Raji (cell line): ENCODE data around the gene IFT122.

Source experiments
- POLR2A ChIP-seq: IDR thresholded peaks from 2 replicates; pipeline ENCODE4 v1.6.1; 2011; ENCODE audit warnings: low read depth, low read length, control low read depth; ENCODE audit not compliant: insufficient read depth

The IFT122 gene

GRCh38 chr3:129536374-129536667, 96.3 kb downstream of the IFT122 start:
- no peak for TF ChIP-seq POLR2A

DNA sequence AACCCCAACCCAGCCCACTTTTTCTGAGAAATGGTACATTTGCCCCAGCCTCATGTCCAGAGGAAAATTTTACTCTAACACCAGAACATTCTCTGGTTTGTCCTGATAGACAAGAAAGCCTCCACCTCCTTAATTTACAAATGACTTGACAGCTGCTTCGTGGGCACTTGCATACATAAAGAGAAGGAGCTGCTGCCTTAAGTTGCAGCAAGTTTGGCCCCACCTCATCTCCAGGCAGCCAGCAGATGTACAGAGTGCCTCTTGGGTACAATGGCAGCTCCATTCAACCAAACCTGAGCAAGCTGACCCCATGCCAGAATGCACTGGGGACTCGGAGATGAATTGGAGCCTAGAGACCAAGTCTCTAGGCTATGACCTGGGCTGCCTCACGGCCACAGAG, 96.8 kb downstream of the IFT122 start:
- no peak for TF ChIP-seq POLR2A

DNA sequence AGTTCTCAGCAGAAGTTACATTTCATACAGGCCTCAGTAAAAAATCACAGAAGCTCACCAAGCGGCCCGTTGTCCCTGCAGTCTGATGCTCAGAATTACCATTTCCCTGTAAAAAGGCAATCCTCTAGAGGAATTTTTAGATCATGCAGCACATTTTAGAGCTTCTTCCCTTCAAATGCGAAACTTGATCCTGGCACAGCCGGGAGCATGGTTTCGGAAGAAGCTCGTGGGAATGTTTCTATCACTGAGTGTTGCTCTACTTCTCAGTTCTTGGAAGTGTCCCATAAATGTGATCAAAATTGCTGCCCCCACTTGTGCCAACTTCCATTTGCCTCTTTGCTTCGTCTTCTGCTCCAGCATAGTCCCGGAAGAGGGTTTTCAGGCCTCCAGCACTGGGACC, 99.2 kb downstream of the IFT122 start:
- no peak for TF ChIP-seq POLR2A

GRCh38 chr3:129540776-129541516, 100.9 kb downstream of the IFT122 start:
- no peak for TF ChIP-seq POLR2A

DNA sequence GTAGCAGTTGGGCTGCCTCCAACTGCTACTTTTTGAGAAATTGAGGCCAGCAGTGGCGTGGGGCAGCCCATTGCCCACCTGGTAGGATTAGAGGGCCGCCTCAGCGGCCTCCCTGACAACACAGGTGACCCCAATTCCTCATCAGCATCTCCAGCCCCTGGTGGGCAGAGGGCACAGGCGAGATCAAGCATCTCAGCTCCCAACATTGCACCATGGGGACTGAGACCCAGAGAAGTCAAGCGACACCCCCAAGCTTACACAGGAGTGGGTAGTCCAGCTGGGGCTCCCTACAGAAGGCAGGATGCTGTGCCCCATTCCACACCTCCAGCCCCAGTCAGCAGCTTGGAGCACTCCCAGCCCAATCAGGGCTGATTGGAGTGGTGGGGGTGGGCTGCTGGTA, 102.7 kb downstream of the IFT122 start:
- no peak for TF ChIP-seq POLR2A

GRCh38 chr3:129543156-129543790, 103.2 kb downstream of the IFT122 start, which contains the start of gene H1-8:
Gene H1-8, plus strand, starts transcription at chr3:129543175. Its CDS starts 44 bp downstream, at chr3:129543219.
- TF ChIP-seq POLR2A: no peak

GRCh38 chr3:129543999-129544398, 104.0 kb downstream of the IFT122 start:
- no peak for TF ChIP-seq POLR2A

DNA sequence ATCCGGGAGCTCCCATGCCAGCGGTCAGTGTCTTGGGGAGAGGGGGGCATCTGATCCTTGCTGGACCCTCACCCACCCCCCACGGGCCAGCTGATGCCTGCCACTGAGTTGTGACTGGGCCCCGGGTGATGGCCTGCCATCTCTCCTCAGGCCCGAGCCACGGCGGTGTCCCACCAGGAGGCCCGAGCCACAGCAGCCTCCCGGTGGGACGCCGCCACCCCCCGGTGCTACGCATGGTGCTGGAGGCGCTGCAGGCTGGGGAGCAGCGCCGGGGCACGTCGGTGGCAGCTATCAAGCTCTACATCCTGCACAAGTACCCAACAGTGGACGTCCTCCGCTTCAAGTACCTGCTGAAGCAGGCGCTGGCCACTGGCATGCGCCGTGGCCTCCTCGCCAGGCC, 107.2 kb downstream of the IFT122 start:
- TF ChIP-seq POLR2A: no peak

DNA sequence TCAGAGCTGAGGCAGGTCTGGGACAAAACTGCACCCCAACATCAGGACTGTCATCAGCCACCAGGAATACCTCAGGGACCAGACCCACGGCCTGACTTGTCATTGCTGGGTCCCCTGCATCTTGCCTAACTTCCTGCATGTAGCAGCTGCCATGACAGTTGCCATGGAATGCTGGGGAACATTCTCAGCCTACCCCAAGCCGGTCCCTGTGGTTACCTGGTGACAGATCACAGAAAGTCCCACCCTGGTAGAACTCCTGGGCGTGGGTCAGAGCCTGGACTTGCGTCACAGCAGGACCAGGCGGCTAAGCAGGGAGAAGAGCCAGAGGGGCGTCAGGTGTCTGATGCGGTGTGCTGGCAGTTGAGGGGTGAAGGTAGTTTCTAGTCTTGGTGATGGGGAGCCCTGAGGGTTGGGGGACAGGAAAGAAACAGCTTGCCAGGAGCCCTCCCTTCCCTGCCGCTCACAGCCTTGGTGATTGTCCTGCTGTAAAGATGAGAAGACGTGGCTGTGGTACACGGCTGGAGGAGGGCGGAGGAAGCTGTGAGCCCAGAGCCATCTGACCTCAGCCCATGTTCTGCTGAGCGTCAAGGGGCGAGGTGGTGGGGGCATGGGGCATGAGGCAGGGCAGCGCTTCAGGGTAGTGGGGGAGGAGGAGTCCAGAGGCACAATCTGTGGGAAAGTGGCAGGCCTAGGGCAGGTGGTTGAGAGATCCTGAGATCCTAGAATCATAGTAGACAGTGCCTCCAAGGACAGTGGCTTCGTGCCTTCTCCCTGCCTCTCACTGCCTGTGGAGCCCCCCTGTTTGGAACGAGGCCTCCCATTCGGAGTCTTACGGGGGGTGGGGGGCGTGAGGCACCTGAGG, 108.3 kb downstream of the IFT122 start:
- TF ChIP-seq POLR2A: no peak

DNA sequence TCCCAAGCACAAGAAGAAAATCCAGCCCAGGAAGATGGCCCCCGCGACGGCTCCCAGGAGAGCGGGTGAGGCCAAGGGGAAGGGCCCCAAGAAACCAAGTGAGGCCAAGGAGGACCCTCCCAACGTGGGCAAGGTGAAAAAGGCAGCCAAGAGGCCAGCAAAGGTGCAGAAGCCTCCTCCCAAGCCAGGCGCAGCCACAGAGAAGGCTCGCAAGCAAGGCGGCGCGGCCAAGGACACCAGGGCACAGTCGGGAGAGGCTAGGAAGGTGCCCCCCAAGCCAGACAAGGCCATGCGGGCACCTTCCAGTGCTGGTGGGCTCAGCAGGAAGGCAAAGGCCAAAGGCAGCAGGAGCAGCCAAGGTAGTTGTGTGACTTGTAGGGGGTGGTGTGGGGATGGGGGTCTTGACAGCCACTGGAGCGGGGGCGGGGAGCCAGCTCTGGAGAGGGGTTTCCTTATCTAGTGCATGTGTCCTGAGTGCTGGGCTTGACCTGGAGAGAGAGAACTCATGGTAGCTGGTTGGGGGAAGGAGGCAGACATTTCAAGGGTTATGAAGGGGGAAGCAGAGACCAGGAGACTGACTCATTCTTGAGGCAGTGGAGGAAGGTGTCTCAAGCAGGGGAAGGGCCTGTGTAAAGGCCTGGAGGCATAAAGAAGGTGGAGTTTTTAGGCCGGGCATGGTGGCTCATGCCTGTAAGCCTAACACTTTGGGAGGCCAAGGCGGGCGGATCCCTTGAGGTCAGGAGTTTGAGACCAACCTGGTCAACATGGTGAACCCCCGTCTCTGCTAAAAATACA, 109.2 kb downstream of the IFT122 start:
- TF ChIP-seq POLR2A: no peak

DNA sequence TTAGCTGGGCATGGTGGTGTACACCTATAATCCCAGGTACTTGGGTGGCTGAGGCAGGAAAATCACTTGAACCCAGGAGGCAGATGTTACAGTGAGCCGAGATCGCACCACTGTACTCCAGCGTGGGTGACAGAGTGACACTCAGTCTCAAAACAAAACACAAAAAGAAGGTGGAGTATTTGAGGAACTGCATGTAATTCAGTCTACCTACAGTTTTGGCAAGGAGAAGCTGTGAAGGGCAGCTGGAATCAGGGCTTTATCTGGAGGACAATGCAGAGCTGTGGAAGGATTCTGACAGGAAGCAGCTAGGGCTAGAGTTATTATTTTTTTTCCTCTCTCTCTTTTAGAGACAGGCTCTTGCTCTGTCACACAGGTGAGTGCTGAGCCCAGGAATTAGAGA, 109.8 kb downstream of the IFT122 start:
- TF ChIP-seq POLR2A: no peak

DNA sequence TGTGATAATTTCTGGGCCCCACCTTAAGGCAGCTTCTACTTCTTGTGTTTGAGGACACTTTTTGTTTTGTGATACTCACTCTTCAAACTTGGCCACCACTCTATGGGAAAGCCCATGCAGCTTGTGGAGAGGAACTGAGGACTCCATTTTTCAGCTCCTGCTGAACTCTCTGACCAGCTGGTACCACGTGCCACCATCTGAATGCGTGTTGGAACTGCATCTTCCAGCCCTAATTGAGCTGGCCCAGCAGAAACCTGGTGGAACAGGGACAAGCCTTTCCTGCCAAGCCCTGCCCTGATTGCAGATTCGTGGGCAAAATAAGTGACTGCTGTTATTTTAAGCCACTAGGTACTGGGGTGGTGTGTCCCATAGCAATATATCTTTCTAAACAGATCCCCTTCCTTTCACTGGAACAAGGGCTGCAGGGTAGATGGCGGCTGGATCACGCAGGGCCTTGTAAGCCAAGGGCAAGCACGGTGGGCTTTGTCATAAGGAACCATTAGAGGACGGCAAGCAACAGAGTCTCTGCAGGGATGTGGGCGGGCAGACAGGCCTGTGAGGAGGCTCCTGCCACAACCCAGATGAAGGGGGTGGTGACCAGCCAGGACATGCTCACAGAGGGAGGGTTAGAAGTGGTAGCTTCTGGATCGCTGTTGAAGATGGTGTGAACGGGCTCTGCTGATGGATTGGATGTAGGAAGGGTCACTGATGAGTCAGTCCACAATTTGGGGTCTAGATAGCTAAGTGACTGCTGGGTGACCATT, 112.4 kb downstream of the IFT122 start:
- TF ChIP-seq POLR2A: no peak

GRCh38 chr3:129553171-129553570, 113.1 kb downstream of the IFT122 start:
- no peak for TF ChIP-seq POLR2A

DNA sequence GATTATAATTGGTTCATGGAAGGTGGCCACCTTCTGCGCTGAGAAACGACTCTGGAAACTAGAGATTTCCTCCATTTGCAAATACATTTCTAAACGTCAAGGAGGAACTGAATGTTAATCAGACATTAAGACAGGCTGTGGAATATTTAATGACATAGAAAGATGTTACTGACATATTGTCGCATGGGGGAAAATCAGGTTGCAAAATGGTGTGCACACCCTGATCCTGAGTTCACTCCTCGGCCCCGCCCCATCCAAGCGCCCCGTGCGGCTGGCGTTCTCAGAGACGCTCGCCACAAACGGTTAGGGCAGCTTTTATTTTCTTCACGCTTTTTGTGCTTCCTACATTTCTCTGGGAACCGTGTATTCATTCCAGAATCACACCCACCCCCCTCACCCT, 113.7 kb downstream of the IFT122 start:
- no peak for TF ChIP-seq POLR2A
